Measurements from ENCODE around the gene NOTCH2. TPM values are rescaled to one million over a fixed set of nuclear protein-coding genes. Genes with fewer than 3 reads are reported as not detected.

The NOTCH2 gene
- total and polyA plus RNA-seq, 9 of the 15 experiments (the other 6 are each of a cell fraction or from before 2014, with no cell fraction given): 0.04 to 1.2 (median 0.28) TPM; not detected in 1

DNA sequence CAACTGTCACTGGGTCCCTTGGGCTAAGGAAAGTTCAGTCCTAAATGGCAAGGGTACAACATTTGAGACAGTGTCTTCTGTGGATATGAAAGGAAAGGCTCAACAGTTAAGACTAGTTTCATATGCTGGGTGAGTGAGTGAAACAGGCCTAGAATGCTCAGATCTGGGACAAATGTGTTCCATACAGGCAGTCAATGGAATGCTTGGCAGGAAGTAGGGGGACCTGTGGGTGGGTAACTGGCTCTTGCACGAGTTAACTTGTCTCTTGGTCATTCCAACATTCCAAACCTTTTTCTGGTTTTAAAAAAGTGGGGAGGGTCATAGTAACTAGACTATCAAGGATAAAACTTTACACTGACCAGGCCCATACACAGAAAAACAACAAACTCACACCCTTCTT lies 155.4 kb downstream of the NOTCH2 start:
- no peaks in the 10 kb centered on the region for H3K9me1 ChIP-seq (ENCODE audit: control insufficient read depth, insufficient read depth, low read length)
- FAIRE-seq: no peak
- no peak overlapping the region for H3K27ac ChIP-seq (ENCODE audit: extremely low read depth, low read depth, low read length)
- no peak overlapping the region for H3K9ac ChIP-seq (ENCODE audit: insufficient read depth in 1 of 2, low read depth in 2 of 2, low read length in 2 of 2)
- WGBS (ENCODE audit: insufficient coverage, low coverage, missing lambda C conversion rate): 0% methylated on average over 1 of the region's 1 CpG
- ATAC-seq: no peak
- H3K36me3 ChIP-seq (ENCODE audit: control insufficient read depth, insufficient read depth, low read length): no peaks in the 10 kb centered on the region
- no peak overlapping the region for H3K4me3 ChIP-seq
- DNase-seq (ENCODE audit: extremely low read depth in 1 of 4, low spot score in 3 of 4): no peak
- H3K4me2 ChIP-seq (ENCODE audit: insufficient read depth, low read length): no peak overlapping the region
- in situ Hi-C loops (cut with MboI) (no loop called here), intact Hi-C loops (cut with micrococcal nuclease) (no loop called here)
- no peak overlapping the region for H2AFZ ChIP-seq (ENCODE audit: low read depth, low read length)
- H3K9me3 ChIP-seq (replicated peaks; ENCODE audit: control insufficient read depth, insufficient read depth, low read depth, low read length): no peaks in the 10 kb centered on the region
- H3K79me2 ChIP-seq (ENCODE audit: control insufficient read depth, insufficient read depth, low read length): no peaks in the 10 kb centered on the region
- H4K20me1 ChIP-seq (replicated peaks; ENCODE audit: control insufficient read depth, insufficient read depth, low read length): no peaks in the 10 kb centered on the region
- BruUV-seq (replicated peaks): no TSS peak
- CTCF ChIA-PET (ENCODE audit: low intra/inter-chr PET ratio): no interaction called here
- POLR2A ChIA-PET: no interaction called here
- peaks cover 18 to 30% of the 10 kb centered on the region in 2 experiments; a peak in 4 of 5 replicates for H3K27me3 ChIP-seq (ENCODE audit: control insufficient read depth in 2 of 2, insufficient read depth in 2 of 2, low read length in 2 of 2)
- H3K4me1 ChIP-seq (replicated peaks in 1 of 2; ENCODE audit: control insufficient read depth in 2 of 2, insufficient read depth in 2 of 2, low read length in 2 of 2): no peaks in the 10 kb centered on the region
- TF ChIP-seq, protein P1, sequence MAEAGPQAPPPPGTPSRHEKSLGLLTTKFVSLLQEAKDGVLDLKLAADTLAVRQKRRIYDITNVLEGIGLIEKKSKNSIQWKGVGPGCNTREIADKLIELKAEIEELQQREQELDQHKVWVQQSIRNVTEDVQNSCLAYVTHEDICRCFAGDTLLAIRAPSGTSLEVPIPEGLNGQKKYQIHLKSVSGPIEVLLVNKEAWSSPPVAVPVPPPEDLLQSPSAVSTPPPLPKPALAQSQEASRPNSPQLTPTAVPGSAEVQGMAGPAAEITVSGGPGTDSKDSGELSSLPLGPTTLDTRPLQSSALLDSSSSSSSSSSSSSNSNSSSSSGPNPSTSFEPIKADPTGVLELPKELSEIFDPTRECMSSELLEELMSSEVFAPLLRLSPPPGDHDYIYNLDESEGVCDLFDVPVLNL (CRISPR knock-in tag; IDR thresholded peaks at IDR 0.05; ENCODE audit: low read depth): no peak
- TF ChIP-seq NONO (IDR thresholded peaks at IDR 0.05; ENCODE audit: low read depth in 2 of 2, low read length in 1 of 2): no peak
- TF ChIP-seq ILF3 (IDR thresholded peaks at IDR 0.05; ENCODE audit: borderline replicate concordance): no peak
- no peak for TF ChIP-seq NR2C1 (IDR thresholded peaks at IDR 0.05)
- TF ChIP-seq NR2C1 (tag; IDR thresholded peaks at IDR 0.05): no peak
- TF ChIP-seq NR1H2 (CRISPR knock-in tag; IDR thresholded peaks at IDR 0.05): no peak
- TF ChIP-seq GTF2F1 (IDR thresholded peaks at IDR 0.05; ENCODE audit: low read depth, low read length): no peak
- TF ChIP-seq CBX3 (IDR thresholded peaks at IDR 0.05; ENCODE audit: borderline replicate concordance in 1 of 2, low read length in 2 of 2): no peak
- TF ChIP-seq BRF1 (IDR thresholded peaks at IDR 0.05; ENCODE audit: borderline replicate concordance, extremely low read depth, insufficient read length): no peak
- no peak for TF ChIP-seq SP1 (CRISPR knock-in tag; IDR thresholded peaks at IDR 0.05)
- TF ChIP-seq, protein P2, sequence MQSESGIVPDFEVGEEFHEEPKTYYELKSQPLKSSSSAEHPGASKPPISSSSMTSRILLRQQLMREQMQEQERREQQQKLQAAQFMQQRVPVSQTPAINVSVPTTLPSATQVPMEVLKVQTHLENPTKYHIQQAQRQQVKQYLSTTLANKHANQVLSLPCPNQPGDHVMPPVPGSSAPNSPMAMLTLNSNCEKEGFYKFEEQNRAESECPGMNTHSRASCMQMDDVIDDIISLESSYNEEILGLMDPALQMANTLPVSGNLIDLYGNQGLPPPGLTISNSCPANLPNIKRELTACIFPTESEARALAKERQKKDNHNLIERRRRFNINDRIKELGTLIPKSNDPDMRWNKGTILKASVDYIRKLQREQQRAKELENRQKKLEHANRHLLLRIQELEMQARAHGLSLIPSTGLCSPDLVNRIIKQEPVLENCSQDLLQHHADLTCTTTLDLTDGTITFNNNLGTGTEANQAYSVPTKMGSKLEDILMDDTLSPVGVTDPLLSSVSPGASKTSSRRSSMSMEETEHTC (IDR thresholded peaks at IDR 0.05): no peak
- TF ChIP-seq RFX1 (IDR thresholded peaks at IDR 0.05): no peak
- no peak for TF ChIP-seq KDM2B (CRISPR knock-in tag; IDR thresholded peaks at IDR 0.05)
- TF ChIP-seq POLR3A (IDR thresholded peaks at IDR 0.05; ENCODE audit: borderline replicate concordance, extremely low read depth, insufficient read depth, insufficient read length): no peak
- TF ChIP-seq, protein P3, sequence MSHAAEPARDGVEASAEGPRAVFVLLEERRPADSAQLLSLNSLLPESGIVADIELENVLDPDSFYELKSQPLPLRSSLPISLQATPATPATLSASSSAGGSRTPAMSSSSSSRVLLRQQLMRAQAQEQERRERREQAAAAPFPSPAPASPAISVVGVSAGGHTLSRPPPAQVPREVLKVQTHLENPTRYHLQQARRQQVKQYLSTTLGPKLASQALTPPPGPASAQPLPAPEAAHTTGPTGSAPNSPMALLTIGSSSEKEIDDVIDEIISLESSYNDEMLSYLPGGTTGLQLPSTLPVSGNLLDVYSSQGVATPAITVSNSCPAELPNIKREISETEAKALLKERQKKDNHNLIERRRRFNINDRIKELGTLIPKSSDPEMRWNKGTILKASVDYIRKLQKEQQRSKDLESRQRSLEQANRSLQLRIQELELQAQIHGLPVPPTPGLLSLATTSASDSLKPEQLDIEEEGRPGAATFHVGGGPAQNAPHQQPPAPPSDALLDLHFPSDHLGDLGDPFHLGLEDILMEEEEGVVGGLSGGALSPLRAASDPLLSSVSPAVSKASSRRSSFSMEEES (CRISPR knock-in tag; IDR thresholded peaks at IDR 0.05): no peak
- TF ChIP-seq ZKSCAN8 (CRISPR knock-in tag; IDR thresholded peaks at IDR 0.05): no peak

Measured in K562 (cell line).